Smooth muscle cell (in vitro differentiated cells): ENCODE results near the gene PDE6B. TPM values are rescaled to one million over a fixed set of nuclear protein-coding genes. Genes with fewer than 3 reads are reported as not detected.
"Not testable (repeated sequence)": the region's sequence is repeated elsewhere in the genome, so short reads cannot be mapped to it uniquely, and the experiment has no call there.

Experiments
- DNase-seq: peaks from one replicate; lab custom pipeline; 2025; ENCODE audit not compliant: unreplicated experiment; lab: John Stamatoyannopoulos, UW
- H2AFZ ChIP-seq: fragments of 200-600 bp; sonication (generic); 2 replicates; pipeline ENCODE4 v1.6.0; 2016; ENCODE audit warnings: antibody characterized with exemption, low read depth, mild to moderate bottlenecking
- H3F3A ChIP-seq: fragments of 200-600 bp; sonication (generic); 2 replicates; pipeline ENCODE4 v1.6.0; 2017; ENCODE audit warnings: antibody characterized with exemption, low read depth
- H3K27ac ChIP-seq: fragments of 200-600 bp; sonication (generic); 2 replicates; pipeline ENCODE4 v1.5.1; 2016; ENCODE audit warnings: low read depth, mild to moderate bottlenecking
- H3K27me3 ChIP-seq: fragments of 200-600 bp; sonication (generic); 2 replicates; pipeline ENCODE4 v1.6.1; 2016; ENCODE audit warnings: low read depth, mild to moderate bottlenecking
- H3K36me3 ChIP-seq: fragments of 200-600 bp; sonication (generic); 2 replicates; pipeline ENCODE4 v1.5.1; 2016; ENCODE audit warnings: low read depth
- H3K4me1 ChIP-seq: fragments of 200-600 bp; sonication (generic); 2 replicates; pipeline ENCODE4 v1.5.1; 2016; ENCODE audit warnings: low read depth
- H3K4me2 ChIP-seq: fragments of 200-600 bp; sonication (generic); 2 replicates; pipeline ENCODE4 v1.6.0; 2016; ENCODE audit warnings: mild to moderate bottlenecking
- H3K4me3 ChIP-seq: fragments of 200-600 bp; sonication (generic); 2 replicates; pipeline ENCODE4 v1.5.1; 2016; ENCODE audit warnings: mild to moderate bottlenecking
- H3K79me2 ChIP-seq: fragments of 200-600 bp; sonication (generic); 2 replicates; pipeline ENCODE4 v1.6.0; 2016; ENCODE audit warnings: low read depth, mild to moderate bottlenecking
- H3K9ac ChIP-seq: fragments of 200-600 bp; sonication (generic); 2 replicates; pipeline ENCODE4 v1.6.0; 2016; ENCODE audit warnings: low read depth
- H3K9me3 ChIP-seq: fragments of 200-600 bp; sonication (generic); replicated peaks from 2 replicates; pipeline ENCODE4 v1.5.1; 2016; ENCODE audit warnings: low read depth
- H4K20me1 ChIP-seq: fragments of 200-600 bp; sonication (generic); 2 replicates; pipeline ENCODE4 v1.6.0; 2016; ENCODE audit warnings: low read depth
- WGBS: methylation state at CpG from one replicate; pipeline ENCODE4 v1.1.7; 2016; ENCODE audit warnings: low lambda C conversion rate; 5-methylcytosine and 5-hydroxymethylcytosine counted together
- polyA plus RNA-seq: library from polyadenylated mRNA; unstranded; fragments of >200 nt; fragmentation: Nextera tagmentation; extraction: Ambion mirVana; gene quantifications from 2 replicates; pipeline ENCODE4 v1.2.1, GENCODE V29; 2016
- total RNA-seq: library from RNA; depleted of rRNA; stranded (reverse); fragments of >200 nt; gene quantifications from 2 replicates; pipeline ENCODE4 v1.2.3, GENCODE V29; 2014
- TF ChIP-seq, protein P1 (sequence below): fragments of 200-600 bp; sonication (generic); IDR thresholded peaks from 2 replicates; pipeline ENCODE4 v1.5.1; 2017; ENCODE audit warnings: borderline replicate concordance, mild to moderate bottlenecking, antibody characterized with exemption; ENCODE audit not compliant: insufficient read depth, poor library complexity, severe bottlenecking

PDE6B gene
- total and polyA plus RNA-seq, 2 experiments from 2014 or later: 5.1 to 9.0 TPM

DNA sequence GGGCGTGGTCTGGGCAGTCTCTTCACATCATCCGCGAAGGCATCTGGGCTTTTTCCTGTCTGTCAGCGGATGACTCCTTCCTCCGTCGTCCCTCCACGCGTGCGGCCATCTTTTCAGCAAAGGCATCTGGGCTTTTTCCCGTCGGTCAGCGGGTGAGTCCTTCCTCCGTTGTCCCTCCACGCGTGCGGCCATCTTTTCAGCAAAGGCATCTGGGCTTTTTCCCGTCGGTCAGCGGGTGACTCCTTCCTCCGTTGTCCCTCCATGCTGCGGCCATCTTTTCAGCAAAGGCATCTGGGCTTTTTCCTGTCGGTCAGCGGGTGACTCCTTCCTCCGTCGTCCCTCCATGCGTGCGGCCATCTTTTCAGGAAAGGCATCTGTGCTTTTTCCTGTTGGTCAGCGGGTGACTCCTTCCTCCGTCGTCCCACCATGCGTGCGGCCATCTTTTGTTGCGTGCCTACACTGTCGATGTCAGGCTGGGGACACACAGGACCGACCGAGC, 37.0 kb upstream of the PDE6B start:
- Histone ChIP-seq H3K9me3 (no peaks in the 10 kb centered on the region), H3K27me3 (no peaks in the 10 kb centered on the region), H4K20me1 (no peaks in the 10 kb centered on the region), H2AFZ (no peak overlapping the region), H3K79me2 (no peaks in the 10 kb centered on the region), H3F3A (no peaks in the 10 kb centered on the region), H3K4me1 (no peaks in the 10 kb centered on the region), H3K9ac (no peak overlapping the region), H3K27ac (no peak overlapping the region), H3K36me3 (no peaks in the 10 kb centered on the region), H3K4me2 (no peak overlapping the region), H3K4me3 (no peak overlapping the region)
- 94% methylated on average over 36 of the region's 36 CpGs for WGBS
- no peak for DNase-seq
- TF ChIP-seq, protein P1, sequence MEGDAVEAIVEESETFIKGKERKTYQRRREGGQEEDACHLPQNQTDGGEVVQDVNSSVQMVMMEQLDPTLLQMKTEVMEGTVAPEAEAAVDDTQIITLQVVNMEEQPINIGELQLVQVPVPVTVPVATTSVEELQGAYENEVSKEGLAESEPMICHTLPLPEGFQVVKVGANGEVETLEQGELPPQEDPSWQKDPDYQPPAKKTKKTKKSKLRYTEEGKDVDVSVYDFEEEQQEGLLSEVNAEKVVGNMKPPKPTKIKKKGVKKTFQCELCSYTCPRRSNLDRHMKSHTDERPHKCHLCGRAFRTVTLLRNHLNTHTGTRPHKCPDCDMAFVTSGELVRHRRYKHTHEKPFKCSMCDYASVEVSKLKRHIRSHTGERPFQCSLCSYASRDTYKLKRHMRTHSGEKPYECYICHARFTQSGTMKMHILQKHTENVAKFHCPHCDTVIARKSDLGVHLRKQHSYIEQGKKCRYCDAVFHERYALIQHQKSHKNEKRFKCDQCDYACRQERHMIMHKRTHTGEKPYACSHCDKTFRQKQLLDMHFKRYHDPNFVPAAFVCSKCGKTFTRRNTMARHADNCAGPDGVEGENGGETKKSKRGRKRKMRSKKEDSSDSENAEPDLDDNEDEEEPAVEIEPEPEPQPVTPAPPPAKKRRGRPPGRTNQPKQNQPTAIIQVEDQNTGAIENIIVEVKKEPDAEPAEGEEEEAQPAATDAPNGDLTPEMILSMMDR: no peak

DNA sequence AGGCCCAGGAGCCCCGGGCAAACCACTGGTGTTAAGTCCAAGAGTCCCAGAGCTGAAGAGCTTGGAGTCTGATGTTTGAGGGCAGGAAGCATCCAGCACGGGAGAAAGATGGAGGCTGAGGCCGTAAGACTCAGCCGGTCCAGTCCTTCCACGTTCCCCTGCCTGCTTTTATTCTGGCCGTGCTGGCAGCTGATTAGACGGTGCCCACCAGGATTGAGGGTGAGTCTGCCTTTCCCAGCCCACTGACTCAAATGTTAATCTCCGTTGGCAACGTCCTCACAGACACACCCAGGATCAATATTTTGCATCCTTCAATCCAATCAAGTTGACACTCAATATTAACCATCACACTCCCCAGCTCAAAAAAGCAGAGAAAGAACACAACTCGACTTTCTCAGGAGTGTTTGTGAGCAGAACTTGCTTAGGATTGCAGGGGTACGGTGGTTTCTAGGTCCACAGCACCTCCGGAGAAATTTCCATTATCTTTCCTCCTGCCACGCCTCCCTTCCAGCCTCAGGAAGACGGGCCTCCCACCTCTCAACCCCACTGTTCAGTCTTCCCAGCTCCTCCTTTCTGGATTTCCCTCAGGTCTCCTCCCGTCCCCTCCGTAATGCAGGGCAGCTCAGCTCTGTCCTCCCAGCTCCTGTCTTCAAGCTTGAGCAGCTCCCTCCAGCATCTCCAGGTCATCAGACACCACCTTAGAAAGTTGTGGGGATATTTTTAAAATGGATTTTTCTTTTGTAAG, 36.0 kb upstream of the PDE6B start:
- Histone ChIP-seq H3K4me3 (no peak overlapping the region), H2AFZ (no peak overlapping the region), H3K79me2 (no peaks in the 10 kb centered on the region), H3K36me3 (no peaks in the 10 kb centered on the region), H4K20me1 (no peaks in the 10 kb centered on the region), H3K27ac (no peak overlapping the region), H3K4me1 (no peaks in the 10 kb centered on the region), H3K9me3 (no peaks in the 10 kb centered on the region), H3K9ac (no peak overlapping the region), H3F3A (no peaks in the 10 kb centered on the region), H3K4me2 (no peak overlapping the region), H3K27me3 (no peaks in the 10 kb centered on the region)
- DNase-seq: no peak
- 88% methylated on average over 16 of the region's 16 CpGs for WGBS
- TF ChIP-seq, protein P1: no peak

DNA sequence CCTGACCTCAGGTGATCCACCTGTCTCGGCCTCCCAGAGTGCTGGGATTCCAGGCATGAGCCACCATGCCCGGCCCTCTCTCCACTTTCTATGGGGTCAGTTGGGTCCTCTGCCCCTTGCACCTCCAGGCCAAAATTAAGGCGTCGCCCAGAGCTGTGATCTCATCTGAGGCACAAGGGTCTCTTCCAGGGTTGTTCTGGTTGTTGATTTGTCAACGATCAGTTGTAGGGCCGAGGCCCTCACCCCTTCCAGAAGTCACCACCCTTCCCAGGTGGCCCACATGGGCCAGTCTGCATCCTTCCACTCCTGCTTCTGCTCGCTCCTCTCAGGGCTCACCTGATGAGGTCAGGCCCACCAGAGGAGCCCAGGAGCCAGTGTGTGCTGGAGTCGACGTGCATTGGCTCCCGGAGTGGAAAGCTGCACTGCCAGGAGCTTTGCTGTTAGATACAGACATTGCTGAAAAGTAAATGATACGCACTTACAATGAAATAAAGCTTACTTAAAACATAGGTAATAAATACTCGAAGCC, 35.0 kb upstream of the PDE6B start:
- no peak overlapping the region for H2AFZ ChIP-seq
- TF ChIP-seq, protein P1: no peak
- H3K27me3 ChIP-seq: no peaks in the 10 kb centered on the region
- H4K20me1 ChIP-seq: no peaks in the 10 kb centered on the region
- no peaks in the 10 kb centered on the region for H3K36me3 ChIP-seq
- no peak overlapping the region for H3K4me3 ChIP-seq
- H3K9ac ChIP-seq: no peak overlapping the region
- H3K27ac ChIP-seq: no peak overlapping the region
- WGBS: 88% methylated on average over 12 of the region's 12 CpGs
- no peak overlapping the region for H3K4me2 ChIP-seq
- H3K4me1 ChIP-seq: no peaks in the 10 kb centered on the region
- no peaks in the 10 kb centered on the region for H3K9me3 ChIP-seq
- no peaks in the 10 kb centered on the region for H3K79me2 ChIP-seq
- no peaks in the 10 kb centered on the region for H3F3A ChIP-seq
- DNase-seq: no peak

DNA sequence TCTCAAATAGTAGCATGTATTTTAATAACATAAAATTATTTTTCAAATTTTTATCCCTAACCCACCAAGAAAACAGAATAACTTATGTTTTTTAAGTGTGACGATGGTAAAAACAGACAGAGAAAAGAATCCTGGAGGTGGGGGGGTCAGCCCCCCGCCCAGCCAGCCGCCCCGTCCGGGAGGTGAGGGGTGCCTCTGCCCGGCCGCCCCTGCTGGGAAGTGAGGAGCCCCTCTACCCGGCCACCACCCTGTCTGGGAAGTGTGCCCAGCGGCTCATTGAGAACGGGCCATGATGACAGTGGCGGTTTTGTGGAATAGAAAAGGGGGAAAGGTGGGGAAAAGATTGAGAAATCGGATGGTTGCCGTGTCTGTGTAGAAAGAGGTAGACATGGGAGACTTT, 33.2 kb upstream of the PDE6B start:
- H4K20me1 ChIP-seq, H3K4me3 ChIP-seq, H3K4me1 ChIP-seq, H2AFZ ChIP-seq, H3K9ac ChIP-seq, H3K79me2 ChIP-seq, H3F3A ChIP-seq, H3K4me2 ChIP-seq, H3K36me3 ChIP-seq, DNase-seq, H3K9me3 ChIP-seq, H3K27ac ChIP-seq, H3K27me3 ChIP-seq: not testable (repeated sequence)
- WGBS: 88% methylated on average over 13 of the region's 13 CpGs
